HG02885 (cell line): ENCODE results near the gene NEURL1.

Experiments
- ATAC-seq: cut with Tn5 transposase; IDR thresholded peaks from one replicate; pipeline ENCODE4 v1.9.1; 2021; ENCODE audit warnings: mild to moderate bottlenecking; ENCODE audit not compliant: unreplicated experiment, poor library complexity

NEURL1 gene

DNA sequence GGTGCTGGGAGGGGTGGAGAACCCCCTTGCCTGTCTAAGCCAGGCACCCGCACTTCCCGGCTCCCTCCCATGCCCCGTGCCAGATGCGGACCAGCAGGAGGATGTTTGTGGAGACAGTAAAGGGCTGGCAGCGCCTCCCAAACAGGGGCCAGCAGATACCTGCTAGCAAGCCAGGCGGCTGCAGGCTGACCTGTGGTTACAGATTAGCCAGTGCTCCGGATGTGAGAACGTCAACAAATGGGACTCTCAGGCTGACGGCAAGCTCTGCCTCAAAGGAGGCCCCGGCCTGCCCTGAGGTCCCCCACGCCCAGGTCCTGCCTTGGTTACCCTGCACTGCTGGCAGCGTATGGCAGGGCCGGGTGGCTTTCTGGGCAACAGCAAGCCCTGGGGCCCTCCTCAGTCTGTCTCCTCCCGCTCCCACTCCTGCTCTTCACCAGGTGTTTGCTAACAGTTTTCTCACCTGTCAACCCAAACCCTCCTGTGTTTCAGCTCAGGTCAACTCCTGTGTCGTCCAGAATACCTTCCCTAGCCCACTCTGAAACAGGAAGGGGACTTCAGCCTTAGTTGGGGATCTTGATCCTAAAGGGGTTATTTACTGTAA, 85.4 kb downstream of the NEURL1 start:
- ATAC-seq = no peak

DNA sequence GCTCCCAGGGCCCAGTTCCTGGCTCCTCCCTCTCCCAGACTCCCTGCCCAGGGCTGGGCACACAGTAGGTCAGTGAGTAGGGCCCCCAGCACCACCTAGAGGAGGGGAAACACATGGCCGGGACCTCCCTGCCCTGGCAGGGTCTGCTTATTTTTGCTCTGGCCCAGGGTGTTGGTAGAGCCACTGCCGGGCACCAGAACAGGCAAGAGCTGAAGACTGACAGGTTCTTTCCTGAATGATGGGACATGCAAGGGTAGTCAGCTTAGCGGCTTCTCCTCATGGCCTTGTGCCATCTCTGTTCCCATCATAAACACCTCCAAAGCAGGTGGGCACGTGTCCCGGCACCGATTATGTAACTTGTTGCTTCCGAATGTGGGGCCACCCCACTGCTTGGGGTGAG, 86.5 kb downstream of the NEURL1 start:
- ATAC-seq = no peak

DNA sequence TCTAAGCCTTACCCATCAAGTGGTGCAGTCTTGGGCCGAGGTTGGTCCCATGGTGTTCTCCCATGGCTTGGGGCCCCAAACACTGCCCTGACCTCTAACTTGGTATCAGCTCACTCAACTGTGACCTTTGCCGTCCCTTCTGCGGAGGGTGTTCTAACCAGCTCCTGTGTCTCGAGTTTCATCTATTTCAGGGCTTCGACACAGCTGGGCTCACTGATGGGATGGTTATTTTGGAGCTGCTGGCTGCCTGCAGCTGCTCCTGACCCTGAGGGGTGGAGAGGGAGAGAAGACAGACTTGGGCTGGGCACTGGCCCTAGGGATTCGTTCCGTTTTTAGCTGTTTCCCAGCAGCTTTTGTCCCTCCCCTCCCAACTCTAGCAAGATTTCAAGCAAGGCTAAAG, 86.9 kb downstream of the NEURL1 start:
- no peak for ATAC-seq

DNA sequence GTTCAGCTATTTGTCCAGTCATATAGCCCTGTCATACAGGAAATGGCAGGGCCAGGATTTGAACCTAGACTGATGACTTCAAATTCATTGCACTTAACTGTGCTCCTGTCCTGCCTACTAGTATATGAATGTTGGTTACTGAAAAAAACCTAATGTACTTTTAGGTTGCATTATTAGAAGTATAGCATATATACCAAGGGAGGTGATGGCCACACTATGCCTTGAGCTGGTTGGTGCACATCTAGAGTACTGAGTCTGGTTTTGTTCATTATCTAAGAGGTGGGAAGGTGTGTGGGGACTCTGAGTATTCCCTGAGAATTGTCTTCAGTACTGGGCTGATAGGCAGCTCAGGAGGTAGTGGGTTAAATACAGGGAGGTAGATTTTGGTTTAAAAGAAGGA, 88.0 kb downstream of the NEURL1 start:
- ATAC-seq = no peak

DNA sequence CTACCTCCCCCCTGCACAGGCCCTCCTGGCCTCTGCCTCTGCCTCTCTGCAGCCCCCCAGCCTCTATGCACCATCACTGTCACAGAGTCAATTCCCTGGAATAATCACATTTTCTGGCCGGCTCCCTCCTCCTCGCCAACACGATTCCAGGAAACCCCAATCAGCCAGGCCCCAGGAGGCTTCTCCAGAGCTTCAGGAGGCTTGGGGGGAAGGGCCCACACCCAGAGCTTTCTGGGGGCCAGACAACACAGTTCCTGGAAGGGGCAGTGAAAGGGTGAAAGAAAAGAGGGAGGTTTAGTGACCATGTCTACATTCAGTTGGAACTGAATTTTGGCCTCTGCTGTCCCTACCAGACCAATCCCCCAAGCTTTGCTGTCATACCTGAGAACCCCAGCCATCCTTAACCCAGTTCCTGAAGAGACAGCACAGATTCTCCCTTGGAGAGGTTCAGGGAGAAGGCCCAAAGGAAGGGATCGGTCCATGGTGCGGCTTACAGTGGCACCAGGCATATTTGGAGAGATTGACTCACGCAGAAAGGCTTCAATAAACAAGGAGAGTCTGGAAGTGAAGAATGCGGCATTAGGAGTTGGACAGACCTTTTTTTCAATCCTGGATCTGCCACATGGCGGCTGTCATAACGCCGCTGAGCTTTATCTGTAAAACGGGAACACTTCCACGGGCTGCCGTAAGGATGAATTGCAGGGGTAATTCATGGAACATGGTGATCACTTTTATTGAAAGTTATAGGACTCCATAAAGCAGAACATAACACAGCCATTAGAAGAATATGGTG, 89.0 kb downstream of the NEURL1 start:
- no peak for ATAC-seq

DNA sequence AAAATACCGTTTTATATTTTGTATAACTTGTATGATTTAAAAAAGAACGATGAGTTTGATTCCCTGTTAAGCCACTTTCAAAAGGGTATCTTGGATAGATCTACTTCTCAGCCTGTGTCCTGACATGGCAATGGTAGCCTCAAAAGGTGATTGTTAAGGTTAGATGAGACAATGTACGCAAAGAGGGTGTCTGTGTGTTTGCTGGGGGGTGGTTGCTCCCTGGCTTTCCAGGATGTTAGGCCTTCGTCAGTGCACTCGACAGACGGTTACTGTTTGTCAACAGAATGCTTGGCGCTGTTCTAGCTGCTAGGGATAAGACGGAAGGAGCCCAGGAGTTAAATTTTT, 90.3 kb downstream of the NEURL1 start:
- ATAC-seq = no peak

DNA sequence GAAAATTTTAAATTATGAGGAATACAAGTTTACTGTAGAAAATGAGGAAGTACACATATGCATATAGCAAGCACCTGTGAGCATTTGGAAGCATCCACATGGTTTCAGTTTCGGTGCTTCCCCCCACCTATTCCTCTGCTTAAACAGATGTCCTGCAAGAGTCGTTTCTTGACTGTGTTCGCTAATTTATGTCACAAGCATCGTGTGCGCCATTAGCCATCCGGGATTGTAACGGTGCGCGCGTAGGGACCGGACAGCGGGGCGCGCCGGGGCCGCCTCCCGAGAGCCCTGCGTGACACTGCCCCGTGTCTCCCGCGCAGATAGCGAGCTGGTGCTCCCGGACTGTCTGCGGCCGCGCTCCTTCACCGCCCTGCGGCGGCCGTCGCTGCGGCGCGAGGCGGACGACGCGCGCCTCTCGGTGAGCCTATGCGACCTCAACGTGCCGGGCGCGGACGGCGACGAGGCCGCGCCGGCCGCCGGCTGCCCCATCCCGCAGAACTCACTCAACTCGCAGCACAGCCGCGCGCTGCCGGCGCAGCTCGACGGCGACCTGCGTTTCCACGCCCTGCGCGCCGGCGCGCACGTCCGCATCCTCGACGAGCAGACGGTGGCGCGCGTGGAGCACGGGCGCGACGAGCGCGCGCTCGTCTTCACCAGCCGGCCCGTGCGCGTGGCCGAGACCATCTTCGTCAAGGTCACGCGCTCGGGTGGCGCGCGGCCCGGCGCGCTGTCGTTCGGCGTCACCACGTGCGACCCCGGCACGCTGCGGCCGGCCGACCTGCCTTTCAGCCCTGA, 90.9 kb downstream of the NEURL1 start:
- ATAC-seq = no peak

DNA sequence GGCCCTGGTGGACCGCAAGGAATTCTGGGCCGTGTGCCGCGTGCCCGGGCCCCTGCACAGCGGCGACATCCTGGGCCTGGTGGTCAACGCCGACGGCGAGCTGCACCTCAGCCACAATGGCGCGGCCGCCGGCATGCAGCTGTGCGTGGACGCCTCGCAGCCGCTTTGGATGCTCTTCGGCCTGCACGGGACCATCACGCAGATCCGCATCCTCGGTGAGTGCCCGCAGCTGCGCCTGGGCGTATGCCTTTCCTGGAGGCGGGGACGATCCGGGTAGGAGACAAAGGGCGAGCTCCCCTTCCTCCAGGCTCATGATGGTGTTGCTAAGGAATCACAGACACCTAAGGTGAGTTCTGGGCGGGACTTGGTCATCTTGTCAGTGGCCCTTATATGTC, 91.5 kb downstream of the NEURL1 start:
- ATAC-seq = no peak

DNA sequence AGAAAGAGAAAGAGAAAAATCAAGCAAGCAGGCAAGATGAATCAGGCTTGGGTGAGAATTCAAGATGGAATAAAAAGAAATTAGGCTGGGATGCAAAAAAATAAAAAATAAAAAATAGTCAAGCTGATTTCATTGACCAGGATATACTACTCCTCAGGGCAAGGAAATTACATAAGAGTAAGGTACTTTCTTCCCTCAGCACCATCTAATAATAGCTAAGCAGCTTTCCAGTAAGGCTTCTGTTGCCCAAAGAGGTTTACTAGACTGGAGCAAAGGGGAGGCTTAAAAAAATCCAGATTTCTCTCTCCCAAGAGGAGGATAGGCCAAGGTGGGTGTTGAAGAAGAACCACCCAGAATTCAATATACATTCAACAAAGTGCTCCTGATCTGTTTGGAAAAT, 93.6 kb downstream of the NEURL1 start:
- no peak for ATAC-seq

DNA sequence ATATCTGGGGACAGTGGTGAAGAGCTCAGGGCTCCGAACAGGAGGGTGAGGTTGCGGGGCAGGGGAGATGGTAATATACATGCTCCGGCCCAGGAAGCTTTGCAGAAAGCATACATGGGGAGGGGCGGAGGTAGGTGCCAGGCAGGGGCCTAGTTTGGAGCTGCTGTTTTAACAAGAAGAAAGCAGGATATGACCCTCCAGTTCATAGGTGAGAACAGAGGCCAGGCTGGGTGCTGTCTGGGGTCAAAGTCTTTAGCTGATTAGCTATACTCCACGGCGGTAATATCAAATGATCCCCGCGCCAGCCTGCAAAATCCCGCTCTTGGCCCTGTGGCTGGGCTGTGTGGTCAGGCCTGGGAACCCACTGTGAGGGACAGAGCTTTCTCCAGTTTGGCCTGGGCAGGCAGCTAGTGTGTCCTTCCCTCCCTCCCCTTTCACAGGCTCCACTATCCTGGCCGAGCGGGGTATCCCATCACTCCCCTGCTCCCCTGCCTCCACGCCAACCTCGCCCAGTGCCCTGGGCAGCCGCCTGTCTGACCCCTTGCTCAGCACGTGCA, 95.6 kb downstream of the NEURL1 start:
- no peak for ATAC-seq

DNA sequence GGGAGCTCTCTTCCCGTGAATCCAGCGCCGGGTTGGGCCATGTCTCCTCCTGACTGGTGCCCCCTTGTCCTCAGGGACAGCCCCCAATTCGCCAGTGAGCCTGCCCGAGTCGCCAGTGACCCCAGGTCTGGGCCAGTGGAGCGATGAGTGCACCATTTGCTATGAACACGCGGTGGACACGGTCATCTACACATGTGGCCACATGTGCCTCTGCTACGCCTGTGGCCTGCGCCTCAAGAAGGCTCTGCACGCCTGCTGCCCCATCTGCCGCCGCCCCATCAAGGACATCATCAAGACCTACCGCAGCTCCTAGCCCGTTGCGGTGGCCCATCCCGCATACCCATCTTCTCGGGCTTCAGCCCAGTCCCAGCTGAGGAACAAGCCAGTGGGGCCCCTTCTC, 96.6 kb downstream of the NEURL1 start:
- no peak for ATAC-seq

DNA sequence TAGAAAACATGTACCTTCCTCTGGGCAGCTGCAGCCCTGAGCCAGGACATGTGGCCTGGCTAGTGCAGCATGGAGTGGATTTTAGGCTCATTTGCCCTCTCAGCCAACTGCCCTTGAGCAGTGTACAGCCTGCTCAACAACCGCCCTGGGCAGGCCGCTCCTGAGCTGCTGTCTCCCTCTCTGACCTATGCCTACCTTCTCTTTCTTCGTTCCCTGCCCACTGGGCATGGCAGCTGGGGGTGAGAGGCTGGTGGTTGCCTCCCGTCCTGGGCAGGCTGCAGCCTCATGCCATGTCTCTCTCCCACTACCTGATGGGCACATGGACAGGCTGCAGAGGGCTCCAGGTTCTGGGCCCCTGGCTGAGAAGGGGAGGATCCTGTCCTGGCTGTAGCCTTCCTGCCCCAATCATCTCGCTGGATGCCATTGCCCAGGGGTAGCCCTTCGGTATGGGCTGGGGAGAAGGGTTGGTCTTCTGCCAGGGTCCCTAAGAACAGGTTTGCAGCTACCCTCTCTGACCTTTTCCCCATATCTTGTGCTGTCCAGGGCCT, 97.3 kb downstream of the NEURL1 start:
- no peak for ATAC-seq

DNA sequence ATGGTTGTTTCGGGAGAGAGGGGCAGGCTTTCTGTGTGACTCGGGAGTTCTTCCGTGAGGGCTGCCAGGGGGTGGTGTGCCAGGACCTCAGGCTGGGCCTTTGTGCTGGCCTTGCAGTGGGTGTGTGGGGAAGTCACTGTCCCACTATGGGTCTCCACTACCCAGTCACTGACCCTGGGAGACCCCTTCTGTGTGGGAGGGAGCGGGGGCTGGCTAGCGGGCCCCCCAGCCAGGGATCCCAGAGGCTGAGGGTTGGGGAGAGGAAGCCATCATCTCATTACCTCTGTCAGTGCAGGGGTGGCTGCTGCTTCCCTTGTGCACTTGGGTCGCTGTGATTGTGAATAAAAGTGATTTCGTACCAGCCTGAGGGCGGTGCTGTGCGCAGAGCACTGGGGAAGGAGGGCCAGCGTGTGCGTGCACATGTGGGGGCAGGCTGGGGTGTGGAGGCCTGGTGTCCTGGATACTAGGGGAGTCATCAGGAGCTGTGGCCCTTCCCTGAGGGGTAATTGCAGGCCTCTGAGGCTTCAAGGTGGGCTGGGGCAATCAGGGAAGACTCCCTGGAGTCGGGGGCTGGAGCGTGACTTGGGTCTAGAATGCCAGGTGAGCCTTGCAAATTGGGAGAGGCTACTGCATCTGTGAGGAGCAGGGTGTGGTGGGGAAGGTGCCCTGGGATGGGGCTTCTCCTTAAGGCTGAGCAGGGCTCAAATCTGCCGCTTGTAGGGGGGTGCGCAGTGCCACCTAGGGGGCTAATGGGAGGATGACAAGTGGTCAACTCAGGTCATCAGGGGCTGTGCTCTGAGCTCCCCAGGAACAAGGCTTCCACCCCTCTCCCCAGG, 98.9 kb downstream of the NEURL1 start:
- ATAC-seq = peak; percentile 56

DNA sequence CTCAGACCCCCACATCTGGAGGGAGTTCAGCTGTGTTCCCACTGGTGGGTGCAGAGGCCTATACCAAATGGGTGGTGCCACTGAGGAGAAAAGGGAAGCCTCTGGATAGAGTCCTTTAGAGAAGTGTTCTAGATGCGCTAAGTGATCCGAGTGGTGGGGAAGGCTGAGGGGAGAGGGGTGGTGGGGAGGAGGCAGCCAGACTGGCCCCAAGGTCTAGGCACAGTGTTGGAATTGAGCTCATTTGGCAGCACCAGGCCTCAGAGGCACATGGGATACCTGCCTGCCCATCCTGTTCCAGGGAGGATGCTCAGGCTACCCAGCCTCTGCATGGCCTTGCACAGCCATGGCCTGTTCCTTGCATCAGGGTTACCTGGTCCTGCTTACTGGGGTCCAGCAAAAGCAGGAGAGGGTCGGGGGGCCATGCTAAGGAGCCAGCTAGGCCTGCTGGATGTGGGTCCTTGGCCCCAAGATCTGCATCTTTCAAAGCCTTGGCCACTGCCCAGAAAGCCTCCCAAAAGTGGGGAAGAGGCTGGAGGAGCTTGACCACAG, 99.6 kb downstream of the NEURL1 start:
- ATAC-seq = no peak

DNA sequence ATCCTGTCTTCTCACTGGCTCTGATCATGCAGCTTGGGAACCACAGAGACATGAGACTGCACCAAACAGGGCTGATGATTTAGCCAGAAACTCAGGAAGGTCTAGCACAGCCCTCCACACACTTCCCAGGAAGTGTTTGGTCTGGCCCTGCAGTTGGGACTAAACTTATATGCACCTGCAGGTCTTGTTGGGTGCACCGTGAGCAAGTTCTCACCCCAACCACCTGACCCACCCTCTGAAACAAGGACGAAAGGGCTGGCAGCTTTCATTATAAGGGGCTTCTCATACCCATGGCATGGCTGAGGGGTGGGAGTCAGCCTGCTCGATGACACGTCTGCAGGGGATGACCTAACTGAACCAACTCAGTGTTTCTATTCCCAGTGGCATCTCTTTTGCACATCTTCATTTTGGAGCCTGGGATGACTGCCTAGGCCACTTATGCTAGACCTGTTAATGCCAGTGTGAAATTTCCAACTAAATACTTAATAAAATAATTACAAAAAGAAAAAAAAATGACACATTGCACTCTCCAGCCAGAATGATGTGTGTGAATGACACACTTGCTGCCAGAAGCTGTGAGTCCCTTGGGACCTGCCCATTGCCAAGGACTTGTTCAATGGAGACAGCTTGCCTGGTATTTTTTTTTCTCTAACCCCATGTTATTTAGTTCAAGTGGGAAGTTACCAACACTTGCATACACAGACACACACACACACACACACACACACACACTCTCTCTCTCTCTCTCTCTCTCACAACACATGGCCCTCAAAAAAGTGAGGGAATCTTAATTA, 102.6 kb downstream of the NEURL1 start:
- ATAC-seq = no peak

DNA sequence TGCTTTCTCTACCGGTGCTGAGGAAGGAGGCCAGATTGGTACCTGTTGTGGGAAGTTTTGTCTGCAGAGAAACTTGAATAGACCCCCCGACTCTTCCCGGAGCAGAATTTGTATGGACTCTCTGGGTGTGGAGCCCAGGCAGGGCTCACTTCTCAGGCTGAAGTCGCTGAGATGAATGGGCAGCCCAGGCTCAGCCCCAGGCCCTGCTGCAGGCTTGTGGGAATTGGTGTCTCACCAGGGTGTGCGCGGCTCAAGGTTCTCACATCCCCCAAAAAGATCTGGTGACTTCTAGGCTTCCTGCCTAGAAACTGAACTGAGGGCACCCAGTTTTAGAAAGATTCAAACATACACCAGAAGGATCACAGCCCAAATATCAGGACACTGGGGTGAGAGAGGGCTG, 103.5 kb downstream of the NEURL1 start:
- no peak for ATAC-seq

DNA sequence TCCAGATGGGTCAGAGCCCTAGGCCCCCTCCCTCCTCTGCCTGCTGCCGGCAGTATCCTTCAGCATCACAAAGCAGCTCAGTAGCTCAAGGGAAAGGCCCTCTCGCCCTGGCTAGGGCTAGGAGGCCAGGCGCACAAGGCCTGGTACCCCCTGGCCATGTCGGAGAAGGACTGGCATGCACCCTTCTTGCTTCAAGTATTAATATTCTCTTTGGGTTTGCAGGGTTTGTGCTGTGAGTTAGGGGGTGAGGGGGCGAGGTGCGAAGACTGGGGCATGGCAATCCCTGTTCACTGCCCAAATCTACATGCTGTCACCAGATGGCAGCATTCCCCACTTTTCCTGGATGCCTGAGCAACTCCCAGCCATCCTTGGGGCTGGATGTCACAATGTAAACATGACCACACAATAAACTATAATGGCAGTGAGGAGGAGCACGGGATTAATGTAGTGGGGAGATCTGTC, 105.2 kb downstream of the NEURL1 start:
- ATAC-seq = no peak

DNA sequence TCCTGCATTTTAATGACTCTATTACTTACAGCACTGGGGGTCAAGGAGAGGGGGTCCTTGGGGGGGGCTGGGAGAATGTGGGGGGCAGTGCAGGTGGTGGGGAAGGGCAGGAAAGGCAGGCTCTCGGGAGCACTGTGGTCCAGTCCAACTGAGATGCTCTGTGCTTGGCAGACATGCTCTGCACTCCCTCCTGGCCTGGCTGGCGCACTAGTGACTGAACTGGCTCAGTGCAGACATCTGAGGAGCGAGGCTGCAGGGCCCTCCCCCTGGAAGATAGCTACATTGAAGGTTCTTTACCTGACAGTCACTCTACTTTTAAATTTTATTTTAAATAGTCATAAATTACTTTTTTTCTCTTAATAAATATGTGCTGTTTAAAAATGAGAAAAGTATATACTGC, 105.7 kb downstream of the NEURL1 start:
- ATAC-seq = no peak

DNA sequence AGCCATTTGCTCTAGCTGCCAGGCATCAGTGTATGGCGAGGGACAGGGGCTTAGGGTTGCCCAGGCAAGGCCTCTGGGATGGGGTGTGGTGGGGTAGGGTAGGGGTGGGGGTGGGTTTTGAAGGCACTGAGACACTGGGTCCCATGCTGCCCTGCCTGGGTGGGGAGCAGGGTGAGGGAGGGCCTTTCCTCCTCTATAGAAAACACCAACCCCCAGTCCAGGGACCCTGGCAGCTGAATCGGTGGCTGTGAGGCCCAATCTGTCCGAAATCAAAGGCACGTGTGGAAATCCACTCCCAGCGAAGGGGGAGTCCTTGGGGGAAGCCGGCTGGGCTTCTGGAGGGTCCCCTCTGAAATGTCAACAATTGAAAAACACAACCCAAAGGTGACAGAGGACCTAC, 106.4 kb downstream of the NEURL1 start:
- ATAC-seq = no peak
